Measurements from ENCODE around the gene CRELD2.

CRELD2 gene, protein sequence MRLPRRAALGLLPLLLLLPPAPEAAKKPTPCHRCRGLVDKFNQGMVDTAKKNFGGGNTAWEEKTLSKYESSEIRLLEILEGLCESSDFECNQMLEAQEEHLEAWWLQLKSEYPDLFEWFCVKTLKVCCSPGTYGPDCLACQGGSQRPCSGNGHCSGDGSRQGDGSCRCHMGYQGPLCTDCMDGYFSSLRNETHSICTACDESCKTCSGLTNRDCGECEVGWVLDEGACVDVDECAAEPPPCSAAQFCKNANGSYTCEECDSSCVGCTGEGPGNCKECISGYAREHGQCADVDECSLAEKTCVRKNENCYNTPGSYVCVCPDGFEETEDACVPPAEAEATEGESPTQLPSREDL

DNA sequence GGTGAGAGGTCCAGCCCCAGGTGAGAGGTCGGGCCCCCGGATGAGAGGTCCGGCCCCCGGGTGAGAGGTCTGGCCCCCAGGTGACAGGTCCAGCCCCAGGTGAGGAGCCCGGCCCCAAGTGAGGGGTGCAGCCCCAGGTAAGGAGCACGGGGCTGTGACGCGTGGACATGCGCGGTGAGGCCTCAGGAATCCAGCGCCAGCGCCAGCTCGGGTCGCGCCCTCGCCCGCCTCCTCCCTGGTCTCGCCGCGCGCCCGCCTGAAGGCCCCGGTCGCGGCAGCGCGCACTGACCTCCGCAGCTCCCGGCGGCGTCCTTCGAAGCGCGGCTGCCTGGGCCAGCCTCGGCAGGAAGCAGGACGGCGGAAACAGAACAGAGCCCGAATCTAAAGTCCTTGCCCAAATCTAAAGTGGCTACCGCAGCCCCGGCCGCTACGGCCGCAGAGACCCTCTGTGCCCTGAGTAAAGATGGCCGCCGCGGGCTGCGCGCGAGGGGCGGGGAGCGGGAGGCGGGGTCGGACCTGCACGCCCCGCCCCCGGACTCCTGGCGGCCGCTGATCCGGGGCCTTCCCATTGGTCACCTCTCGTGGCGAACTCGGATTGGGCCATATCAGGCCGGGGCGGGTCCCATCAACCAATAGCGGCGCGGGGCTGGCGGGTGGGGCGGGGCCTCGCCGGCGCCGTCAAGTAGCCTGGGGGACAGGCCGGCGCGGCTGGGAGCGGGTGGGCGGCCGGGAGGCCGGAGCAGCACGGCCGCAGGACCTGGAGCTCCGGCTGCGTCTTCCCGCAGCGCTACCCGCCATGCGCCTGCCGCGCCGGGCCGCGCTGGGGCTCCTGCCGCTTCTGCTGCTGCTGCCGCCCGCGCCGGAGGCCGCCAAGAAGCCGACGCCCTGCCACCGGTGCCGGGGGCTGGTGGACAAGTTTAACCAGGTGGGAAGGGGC is at the start of gene CRELD2, which contains the start of gene ALG12:
TSS of gene CRELD2 (plus strand) at position 661 of the 937 bp plus-strand sequence. CDS start at position 797, 136 bp downstream.
TSS of gene ALG12 (minus strand) at position 465 of the 937 bp plus-strand sequence. CDS start 4,673 bp downstream, outside the sequence.
- peak; percentile 99 for DNase-seq

DNA sequence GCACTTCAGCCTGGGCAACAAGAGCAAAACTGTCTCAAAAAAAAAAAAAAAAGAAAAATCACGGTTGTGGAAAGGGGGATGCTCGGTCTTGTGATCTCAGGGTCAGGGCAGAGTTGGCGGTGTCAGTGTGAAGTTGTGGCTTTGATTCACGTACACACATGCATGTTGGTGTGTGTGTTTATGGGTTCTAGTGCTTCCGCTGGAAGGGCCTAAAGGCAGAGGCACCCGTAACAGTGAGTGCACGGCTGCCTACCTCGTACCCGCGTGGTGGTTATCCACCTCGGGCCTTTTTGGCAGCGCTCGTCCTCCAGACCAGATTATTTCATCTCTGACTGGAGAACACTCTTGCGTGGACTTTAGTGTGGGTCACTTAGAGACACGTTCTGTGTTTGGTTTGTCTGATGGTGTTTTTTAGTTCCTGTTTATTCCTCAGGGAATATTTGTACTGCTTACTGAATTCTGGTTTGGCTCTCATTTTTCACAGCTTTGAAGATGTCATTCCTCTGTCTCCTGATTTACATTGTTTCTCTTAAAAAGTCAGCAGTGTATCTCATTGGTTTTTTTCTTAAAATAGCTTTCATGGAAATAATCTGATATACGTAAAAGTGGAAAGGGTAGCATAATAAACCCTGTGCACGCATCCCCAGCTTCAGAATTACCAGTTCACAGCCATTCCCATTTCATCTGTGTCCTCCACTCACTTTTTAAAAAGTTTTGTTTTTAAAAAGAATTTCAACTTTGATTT is 49.2 kb upstream of the CRELD2 start:
- DNase-seq = no peak

DNA sequence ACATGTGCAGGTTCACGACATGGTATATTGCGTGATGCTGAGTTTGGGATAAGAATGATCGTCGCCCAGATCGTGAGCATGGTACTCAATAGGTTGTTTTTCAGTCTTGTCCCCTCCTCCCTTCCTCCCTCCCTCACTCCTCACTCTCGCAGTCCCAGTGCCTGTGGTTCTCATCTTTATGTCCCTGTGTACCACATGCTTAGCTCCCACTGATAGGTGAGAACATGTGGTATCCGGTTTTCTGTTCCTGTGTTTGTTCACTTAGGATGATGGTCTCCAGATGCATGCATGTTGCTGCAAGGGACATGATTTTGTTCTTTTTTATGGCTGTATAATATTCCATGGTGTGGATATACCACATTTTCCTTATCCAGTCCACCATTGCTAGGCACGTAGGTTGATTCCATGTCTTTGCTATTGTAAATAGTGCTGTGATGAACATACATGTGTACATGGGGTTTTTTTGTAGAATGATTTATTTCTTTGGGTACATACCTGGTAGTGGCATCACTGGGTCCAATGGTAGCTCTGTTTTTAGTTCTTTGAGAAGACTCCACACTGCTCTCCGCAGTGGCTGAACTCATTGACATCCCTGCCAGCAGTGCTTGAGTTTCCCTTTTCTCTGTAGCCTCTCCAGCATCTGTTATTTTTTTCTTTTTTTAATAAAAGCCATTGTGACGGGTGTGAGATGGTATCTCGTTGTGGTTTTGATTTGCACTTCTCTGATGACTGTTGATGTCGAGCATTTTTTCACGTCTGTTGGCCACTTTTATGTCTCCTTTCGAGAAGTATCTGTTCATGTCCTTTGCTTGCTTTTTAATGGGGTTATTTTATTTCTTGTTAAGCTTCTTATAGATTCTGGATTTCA is 48.4 kb upstream of the CRELD2 start:
- DNase-seq = no peak

GRCh38 chr22:49871482-49871881 is 47.0 kb upstream of the CRELD2 start:
- DNase-seq = no peak

DNA sequence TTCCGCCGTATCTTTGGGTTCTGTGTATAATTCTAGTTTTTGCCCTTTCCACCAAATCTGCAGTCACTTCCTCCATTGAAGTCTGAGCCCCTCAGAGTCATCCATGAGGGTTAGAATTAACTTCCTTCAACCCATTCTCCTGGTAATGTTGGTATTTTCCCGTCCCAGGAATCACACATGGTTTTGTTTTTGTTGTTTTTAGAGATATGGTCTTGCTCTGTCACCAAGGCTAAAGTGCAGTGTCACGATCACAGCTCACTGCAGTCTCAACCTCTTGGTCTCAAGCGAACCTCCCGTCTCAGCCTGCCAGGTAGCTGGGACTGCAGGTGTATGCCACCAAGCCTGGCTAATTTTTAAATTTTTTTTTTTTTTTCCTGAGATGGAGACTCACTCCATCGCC is 46.1 kb upstream of the CRELD2 start:
- no peak for DNase-seq

GRCh38 chr22:49873228-49873940 is 45.0 kb upstream of the CRELD2 start:
- DNase-seq = no peak

DNA sequence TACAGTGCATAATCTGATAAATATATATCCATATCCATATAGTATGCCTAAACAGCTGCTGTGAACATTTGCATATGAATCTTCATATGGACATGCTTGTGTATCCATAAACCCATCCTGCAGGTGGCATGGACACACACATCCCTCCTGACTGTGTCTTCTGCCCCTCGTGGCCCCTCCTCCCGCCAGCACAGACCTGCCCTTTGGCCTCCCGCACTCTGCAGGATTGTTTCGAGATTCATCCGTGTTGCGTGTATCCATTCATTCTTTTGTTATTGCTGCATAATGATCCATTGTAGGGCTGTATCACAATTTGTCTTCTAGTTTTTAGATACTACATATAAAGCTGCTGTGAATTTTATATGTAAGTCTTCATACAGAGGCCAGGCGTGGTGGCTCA is 40.8 kb upstream of the CRELD2 start:
- no peak for DNase-seq

DNA sequence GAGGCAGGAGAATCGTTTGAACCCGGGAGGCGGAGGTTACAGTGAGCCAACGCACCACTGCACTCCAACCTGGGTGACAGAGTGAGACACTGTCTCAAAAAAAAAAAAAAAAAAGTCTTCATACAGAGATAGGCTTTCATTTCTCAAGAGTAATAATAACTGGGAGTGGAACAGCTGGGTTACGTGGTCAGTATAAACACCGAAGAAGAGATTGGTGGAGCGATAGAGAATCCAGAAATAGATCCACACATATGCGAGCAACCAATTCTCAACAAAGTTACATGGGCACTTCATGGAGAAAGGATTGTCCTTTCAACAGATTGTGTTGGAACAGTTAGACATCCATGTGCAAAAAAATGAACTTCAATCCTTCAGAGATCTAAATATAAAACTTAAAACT is 40.2 kb upstream of the CRELD2 start:
- no peak for DNase-seq

DNA sequence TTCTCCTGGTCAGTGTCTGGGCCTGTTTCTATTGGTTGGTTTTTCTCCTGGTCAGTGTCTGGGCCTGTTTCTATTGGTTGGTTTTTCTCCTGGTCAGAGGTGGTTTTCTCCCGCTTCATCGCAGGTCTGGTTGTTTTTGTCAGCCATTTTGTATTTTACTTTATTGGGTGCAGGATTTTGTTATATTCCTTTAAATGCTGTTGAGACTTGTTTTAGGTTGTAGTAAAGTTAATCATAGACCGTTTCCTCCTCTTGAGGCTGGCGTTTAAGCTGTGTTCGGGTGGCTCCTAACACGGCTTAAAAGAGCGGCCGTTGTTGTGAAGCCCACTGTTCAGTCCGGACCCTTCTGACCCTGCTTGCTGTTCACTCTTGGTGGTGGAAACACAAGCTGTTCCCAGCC is 38.6 kb upstream of the CRELD2 start:
- no peak for DNase-seq

DNA sequence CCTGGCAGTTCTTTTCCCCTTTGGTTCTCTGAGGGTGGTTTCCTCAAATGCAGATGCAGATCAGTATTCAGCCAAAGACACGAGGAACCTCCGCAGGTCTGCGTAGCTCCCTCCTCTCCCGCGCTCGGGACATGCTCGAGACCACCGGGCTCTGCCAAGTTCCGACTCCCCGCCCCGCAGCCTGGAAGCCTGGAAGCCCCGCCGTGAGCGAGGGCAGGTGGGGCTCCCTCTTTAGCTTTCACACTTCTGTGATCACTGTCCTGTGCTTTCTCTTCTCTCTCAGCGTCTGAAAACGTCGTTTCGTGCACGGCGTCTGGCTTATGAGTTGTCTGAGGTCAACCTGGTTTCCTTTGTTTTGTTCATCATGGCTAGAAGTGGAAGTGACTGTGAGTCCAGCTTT is 38.2 kb upstream of the CRELD2 start:
- DNase-seq = no peak

GRCh38 chr22:49881856-49882255 is 36.6 kb upstream of the CRELD2 start:
- no peak for DNase-seq

DNA sequence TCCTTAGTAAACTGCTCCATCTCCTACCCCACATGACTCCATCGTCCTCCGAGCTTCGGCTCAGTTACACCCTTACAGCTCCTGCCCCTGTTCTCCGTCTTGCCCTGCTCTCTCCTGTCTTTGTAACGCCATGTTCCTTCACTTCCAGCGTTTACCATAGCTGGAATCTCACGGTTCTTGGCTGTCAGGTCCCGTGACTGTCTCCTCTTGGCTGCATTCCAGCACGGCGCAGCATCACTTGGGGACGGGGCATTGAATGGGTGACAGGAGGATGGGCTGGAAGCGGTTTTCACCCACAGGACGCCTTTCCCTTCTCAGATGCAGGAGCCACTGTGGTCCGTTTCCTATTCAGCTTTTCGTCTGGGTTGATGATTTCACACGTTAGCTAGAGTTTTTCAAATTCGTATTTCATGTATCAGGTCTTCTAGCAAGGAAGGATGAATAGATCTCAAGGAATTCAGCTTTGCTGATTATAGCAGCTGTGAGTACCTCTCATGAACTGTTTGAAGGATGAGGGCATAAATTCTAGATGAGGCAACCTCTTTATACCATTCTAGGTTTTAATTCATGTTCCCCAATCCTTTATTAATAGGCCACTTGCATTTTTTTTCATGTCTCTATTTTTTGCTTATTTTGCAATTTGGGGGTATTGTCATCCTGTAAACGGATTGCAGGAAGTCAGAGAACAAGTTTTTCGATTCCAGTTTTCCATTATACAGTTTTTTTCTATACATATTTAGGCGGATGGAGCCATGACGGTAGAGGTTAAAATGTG is 35.7 kb upstream of the CRELD2 start:
- no peak for DNase-seq

- no peak for DNase-seq
These were observed 35.2 kb upstream of the CRELD2 start for GRCh38 chr22:49883294-49883640.

GRCh38 chr22:49884075-49884474 is 34.4 kb upstream of the CRELD2 start:
- DNase-seq = no peak

DNA sequence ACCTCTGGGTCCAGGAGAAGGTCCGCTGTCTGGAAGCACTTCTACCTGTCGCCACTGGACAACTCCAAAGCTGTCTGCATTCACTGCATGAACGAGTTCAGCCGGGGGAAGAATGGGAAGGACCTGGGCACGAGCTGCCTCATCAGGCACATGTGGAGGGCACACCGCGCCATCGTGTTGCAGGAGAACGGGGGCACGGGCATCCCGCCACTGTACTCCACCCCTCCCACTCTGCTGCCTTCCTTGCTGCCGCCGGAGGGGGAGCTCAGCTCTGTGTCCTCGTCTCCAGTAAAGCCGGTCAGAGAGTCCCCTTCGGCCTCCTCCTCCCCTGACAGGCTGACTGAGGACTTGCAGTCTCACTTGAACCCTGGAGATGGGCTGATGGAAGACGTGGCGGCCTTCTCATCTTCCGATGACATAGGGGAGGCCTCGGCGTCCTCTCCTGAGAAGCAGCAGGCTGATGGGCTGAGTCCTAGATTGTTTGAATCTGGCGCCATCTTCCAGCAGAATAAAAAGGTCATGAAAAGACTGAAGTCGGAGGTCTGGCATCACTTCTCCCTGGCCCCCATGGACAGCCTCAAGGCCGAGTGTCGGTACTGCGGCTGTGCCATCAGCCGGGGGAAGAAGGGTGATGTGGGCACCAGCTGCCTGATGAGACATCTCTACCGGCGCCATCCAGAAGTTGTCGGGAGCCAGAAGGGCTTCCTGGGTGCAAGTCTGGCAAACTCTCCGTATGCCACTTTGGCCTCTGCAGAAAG is 33.8 kb upstream of the CRELD2 start:
- DNase-seq = no peak

DNA sequence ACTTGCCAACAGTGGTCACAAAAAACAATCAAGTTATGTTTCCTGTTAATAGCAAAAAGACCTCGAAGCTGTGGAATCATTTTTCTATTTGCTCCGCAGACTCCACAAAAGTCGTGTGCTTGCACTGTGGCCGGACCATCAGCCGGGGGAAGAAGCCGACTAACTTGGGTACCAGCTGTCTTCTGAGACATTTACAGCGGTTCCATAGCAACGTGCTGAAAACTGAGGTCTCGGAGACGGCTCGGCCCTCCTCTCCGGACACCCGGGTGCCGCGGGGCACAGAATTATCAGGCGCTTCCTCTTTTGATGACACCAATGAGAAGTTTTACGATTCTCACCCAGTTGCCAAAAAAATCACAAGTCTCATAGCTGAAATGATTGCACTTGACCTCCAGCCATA is 33.2 kb upstream of the CRELD2 start:
- DNase-seq = no peak

- DNase-seq = no peak
These were observed 32.6 kb upstream of the CRELD2 start for GRCh38 chr22:49885881-49886280.

DNA sequence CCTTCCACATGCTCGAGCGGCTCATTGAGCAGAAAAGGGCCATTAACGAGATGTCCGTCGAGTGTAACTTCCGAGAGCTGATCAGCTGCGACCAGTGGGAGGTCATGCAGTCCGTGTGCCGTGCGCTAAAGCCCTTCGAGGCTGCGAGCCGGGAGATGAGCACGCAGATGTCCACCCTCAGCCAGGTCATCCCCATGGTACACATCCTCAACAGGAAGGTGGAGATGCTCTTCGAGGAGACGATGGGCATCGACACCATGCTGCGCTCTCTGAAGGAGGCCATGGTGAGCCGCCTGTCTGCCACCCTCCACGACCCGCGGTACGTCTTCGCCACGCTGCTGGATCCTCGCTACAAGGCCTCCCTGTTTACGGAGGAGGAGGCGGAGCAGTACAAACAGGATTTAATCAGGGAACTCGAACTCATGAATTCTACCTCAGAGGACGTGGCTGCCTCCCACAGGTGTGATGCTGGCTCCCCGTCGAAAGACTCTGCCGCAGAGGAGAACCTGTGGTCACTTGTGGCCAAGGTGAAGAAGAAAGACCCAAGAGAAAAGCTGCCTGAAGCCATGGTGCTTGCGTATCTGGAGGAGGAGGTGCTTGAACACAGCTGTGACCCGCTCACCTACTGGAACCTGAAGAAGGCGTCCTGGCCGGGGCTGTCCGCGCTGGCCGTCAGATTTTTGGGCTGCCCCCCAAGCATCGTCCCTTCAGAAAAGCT is 31.9 kb upstream of the CRELD2 start:
- no peak for DNase-seq

DNA sequence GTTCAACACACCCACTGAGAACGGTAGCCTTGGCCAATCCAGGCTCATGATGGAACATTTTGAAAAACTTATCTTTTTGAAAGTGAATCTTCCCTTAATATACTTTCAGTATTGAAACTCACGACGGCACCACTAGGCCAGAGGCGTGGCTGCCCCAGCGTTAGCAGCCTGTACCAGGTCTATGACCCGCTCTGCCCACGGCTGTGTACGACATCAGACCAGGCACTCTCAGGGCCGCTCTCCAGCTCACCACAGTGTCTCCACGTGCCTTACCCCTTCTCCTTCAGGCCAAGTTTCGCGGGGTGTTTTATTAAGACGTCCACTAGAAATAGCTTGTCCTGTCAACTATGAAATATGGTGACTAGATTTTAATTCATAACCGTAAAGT is 31.4 kb upstream of the CRELD2 start:
- DNase-seq = no peak

All from retina (tissue), 1 donor.